ENCODE data around the gene KCNJ11.
"Not testable (repeated sequence)": the region's sequence is repeated elsewhere in the genome, so short reads cannot be mapped to it uniquely, and the experiment has no call there.

Gene KCNJ11

GRCh38 chr11:17388609-17389210 lies at the start of gene KCNJ11:
Gene KCNJ11, minus strand, starts transcription at chr11:17388659. Its CDS starts 568 bp downstream, at chr11:17388091.
- no peak for DNase-seq (ENCODE audit: low read depth in 2 of 3, low spot score in 1 of 3)

GRCh38 chr11:17437366-17437765 lies 48.9 kb upstream of the KCNJ11 start:
- no peak for DNase-seq (ENCODE audit: low read depth in 2 of 3, low spot score in 1 of 3)

- DNase-seq (ENCODE audit: low read depth in 2 of 3, low spot score in 1 of 3), result no peak
These were observed 45.6 kb upstream of the KCNJ11 start for GRCh38 chr11:17434108-17434507.

DNA sequence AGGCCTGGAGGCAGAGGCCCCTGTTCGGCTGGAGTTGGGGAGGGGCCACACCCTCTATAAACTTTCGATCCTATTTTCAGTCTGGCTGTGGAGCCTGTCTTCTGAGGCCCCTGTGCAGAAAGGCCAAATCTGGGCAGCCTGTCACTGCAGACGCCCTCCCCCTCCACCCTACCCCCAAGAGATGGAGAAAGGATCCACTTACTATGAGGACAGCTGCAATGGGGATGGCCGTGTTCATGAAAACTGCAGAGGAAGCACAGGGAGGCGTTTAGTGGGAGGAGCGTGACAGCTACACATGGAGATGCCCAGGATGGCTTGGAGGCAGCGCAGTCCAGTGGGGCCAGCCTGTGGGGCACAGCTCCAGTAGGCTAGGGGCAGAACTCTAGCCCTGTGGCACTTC lies 43.5 kb upstream of the KCNJ11 start:
- no peak for DNase-seq (ENCODE audit: low read depth in 2 of 3, low spot score in 1 of 3)

DNA sequence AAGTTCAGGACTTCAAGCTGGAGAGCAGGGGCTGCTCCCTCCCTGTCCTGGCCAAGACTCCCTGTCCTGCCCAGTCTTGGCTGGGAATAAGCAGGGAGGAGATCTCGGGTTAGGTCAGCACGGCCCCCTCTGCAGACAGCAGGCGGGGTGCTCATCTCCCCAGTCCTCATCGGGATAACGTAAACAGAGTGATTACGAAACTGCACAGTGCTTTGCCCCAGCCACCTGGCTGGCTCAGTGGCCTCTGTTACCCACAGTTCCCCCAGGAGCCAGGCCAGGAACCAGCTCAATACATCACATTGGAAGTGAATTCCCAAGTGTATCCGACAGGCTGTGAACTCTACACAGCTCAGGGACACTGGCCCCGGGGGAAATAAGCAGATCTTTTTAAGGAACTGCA lies 42.7 kb upstream of the KCNJ11 start:
- no peak for DNase-seq (ENCODE audit: low read depth in 2 of 3, low spot score in 1 of 3)

GRCh38 chr11:17430616-17431015 lies 42.2 kb upstream of the KCNJ11 start:
- no peak for DNase-seq (ENCODE audit: low read depth in 2 of 3, low spot score in 1 of 3)

DNA sequence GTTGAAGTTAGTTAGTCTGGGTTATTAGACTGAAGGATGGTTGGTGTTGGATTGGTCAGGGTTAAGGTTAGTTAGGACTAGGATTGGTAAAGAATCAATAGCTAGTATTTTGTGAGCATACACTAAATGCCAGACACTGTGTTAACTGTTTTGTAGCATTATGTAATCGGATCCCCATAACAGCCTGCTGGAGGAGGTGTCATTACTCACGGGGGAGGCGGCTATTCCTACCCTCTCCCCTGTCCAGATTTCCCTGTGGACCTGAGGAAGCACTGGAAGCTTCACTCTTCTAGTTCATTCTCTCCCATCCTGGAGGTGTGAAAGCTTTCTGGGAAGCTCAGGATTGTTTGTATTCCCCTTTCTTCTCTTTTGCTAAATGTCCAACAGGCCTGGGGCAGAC lies 40.5 kb upstream of the KCNJ11 start:
- DNase-seq (ENCODE audit: low read depth in 2 of 3, low spot score in 1 of 3), result no peak

DNA sequence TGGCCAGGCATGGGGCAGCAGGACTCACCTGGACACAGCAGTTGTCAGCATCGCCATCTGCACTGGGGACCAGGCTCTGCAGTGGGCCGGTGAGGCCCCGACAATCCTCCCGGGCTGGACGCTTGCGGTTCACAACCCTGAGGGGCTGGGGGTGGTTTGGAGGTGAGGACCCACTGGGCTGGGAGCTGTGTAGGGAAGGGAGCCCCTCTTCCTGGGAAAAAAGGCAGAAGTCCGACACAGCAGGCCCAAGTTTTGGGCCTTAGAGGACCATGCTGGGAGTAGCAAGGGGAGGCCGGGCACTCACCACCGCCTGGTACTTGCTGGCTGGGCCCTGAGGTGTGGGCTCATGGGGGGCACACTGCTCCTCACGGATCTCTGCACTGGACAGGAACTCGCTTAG lies 39.8 kb upstream of the KCNJ11 start:
- no peak for DNase-seq (ENCODE audit: low read depth in 2 of 3, low spot score in 1 of 3)

DNA sequence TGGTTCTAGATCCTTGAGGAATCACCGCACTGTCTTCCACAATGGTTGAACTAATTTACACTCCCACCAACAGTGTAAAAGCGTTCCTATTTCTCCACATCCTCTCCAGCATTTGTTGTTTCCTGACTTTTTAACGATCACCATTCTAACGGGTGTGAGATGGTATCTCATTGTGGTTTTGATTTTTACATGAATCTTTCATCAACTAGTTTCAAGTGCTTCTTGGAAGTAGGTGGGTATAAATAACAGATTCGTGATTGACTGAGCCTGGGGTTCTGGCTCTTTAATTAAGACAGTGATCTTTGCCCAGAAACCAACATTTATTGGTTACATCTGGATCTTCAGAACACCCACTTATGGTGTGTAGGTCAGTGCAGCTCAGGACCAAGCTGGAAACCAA lies 37.8 kb upstream of the KCNJ11 start:
- DNase-seq (ENCODE audit: low read depth in 2 of 3, low spot score in 1 of 3), result not testable (repeated sequence)

GRCh38 chr11:17423533-17424310 lies 35.3 kb upstream of the KCNJ11 start:
- no peak for DNase-seq (ENCODE audit: low read depth in 2 of 3, low spot score in 1 of 3)

GRCh38 chr11:17421781-17422180 lies 33.3 kb upstream of the KCNJ11 start:
- DNase-seq (ENCODE audit: low read depth in 2 of 3, low spot score in 1 of 3), result no peak

DNA sequence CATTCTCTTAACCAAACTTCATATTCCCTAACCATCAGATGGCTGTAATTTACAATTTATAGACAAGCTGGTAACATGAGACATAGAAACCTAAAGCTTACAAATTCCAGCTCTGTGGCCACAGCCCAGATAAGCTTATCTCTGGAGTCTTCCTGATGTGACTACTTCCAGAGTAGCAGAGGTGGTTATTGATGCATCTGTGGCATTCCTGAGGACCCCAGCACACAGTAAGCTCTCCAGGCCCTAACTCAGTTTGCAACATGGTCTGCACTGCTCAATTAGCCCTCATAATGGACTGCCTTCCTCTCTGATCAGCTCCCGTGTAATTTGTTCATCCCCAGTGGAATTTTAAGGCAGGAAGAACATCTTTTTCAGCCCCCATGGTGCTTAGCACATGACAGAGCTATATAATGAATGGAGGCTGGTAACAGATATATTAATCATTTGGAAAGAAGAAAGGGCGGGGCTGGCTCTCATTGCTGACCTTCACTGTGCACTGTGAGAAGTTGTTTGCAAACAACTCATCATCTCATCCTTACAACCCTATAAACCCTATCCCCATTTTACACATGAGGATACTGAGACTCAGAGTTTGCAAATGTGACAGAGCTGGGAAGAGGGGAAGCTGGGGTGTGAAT lies 30.1 kb upstream of the KCNJ11 start:
- no peak for DNase-seq (ENCODE audit: low read depth in 2 of 3, low spot score in 1 of 3)

GRCh38 chr11:17416492-17416891 lies 28.0 kb upstream of the KCNJ11 start:
- DNase-seq (ENCODE audit: low read depth in 2 of 3, low spot score in 1 of 3), result no peak

DNA sequence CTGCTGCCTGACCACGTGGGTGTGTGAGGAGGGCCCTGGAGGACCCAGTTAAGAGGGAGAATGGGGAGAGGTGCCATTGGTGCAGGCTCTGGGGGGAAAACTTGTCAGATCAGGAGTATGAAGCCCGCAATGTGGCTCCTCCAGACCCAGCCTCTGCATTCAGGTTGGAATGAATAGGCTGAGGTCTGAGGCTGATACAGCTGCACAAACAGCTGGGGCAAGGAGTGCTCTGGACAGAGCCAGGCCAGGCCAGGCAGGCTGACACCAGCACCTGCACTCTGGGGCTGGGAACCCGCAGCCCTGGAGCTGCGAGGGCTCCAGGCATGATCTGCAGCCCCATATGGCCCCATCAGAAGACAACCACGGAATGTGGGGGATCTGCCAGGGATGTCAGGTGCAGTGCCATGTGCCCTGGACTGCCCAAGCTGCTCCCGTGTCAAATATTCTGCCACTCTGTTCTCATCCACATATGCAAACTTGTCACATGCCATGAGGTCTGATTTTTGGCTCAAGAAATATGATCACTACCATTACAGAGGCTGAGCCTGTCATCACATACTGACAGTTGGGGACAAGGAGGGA lies 27.2 kb upstream of the KCNJ11 start:
- DNase-seq (ENCODE audit: low read depth in 2 of 3, low spot score in 1 of 3), result no peak

DNA sequence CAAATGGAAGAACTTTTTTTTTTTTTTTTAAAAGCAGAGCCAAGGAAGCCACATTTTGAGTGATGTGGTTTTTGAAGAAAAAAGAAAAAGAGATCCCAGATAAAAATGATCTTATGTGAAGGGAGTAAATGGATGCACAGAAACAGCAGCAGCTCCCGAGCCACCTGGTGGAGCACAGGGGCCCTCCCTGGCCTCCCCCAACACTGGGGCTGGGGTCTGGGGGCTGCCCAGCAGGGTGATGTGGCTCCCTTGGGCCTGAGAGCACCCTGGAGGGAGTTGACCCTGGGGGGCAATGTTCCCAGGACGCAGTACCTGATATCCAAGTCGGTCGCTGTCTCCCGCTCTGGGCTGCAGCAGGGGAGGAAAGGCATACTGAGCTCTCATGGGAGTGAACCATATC lies 26.5 kb upstream of the KCNJ11 start:
- DNase-seq (ENCODE audit: low read depth in 2 of 3, low spot score in 1 of 3), result no peak

DNA sequence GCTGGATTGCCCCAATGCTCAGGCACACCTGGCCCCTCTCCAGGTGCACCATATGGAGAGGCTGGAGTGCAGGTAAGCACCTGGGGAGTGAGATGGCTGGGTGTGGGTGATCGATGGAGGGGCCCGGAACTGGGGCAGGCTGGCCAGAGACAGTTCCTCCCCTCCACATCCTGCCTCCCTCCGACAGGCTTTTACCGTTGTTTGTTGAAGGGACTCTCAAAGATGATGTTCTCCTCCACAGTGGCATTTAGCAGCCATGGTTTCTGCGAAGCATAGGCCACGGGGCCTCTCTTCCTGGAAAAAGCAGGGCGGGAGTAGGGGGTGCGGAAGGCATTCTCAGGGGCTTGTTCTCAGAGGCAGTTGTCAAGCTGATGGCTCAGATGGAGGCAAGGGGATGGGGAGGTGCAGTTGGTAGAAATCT lies 25.9 kb upstream of the KCNJ11 start:
- DNase-seq (ENCODE audit: low read depth in 2 of 3, low spot score in 1 of 3), result no peak

GRCh38 chr11:17413414-17414316 lies 25.2 kb upstream of the KCNJ11 start:
- DNase-seq (ENCODE audit: low read depth in 2 of 3, low spot score in 1 of 3), result no peak

- no peak for DNase-seq (ENCODE audit: low read depth in 2 of 3, low spot score in 1 of 3)
These were observed 24.2 kb upstream of the KCNJ11 start for GRCh38 chr11:17412488-17413180.

GRCh38 chr11:17411418-17411817 lies 23.0 kb upstream of the KCNJ11 start:
- no peak for DNase-seq (ENCODE audit: low read depth in 2 of 3, low spot score in 1 of 3)

- DNase-seq (ENCODE audit: low read depth in 2 of 3, low spot score in 1 of 3), result no peak
These were observed 22.3 kb upstream of the KCNJ11 start for GRCh38 chr11:17410606-17411379.
